H9 (cell line): ENCODE results near the gene TMCO4. TPM values are rescaled to one million over a fixed set of nuclear protein-coding genes. Genes with fewer than 3 reads are reported as not detected.

Experiments used
- DNase-seq: peaks from one replicate; pipeline ENCODE4 v3.0.0-alpha.2; 2017
- H2AFZ ChIP-seq: one replicate; pipeline ENCODE4 v1.6.1; 2013; ENCODE audit warnings: mild to moderate bottlenecking, low read length, control low read depth, moderate library complexity
- H2AK5ac ChIP-seq: 2 replicates; pipeline ENCODE4 v1.6.1; 2013; ENCODE audit warnings: low read length, control low read depth, mixed read lengths; ENCODE audit not compliant: insufficient read length
- H2BK120ac ChIP-seq: one replicate; pipeline ENCODE4 v1.6.1; 2013; ENCODE audit warnings: low read depth, mild to moderate bottlenecking, low read length, control low read depth, inconsistent platforms; ENCODE audit not compliant: poor library complexity, severe bottlenecking
- H2BK12ac ChIP-seq: 2 replicates; pipeline ENCODE4 v1.6.1; 2013; ENCODE audit warnings: low read length, control low read depth, mixed read lengths, low read depth; ENCODE audit not compliant: insufficient read length
- H2BK15ac ChIP-seq: 2 replicates; pipeline ENCODE4 v1.6.1; 2013; ENCODE audit warnings: low read depth, low read length, control low read depth
- H2BK20ac ChIP-seq: one replicate; pipeline ENCODE4 v1.6.1; 2013; ENCODE audit warnings: low read depth, mild to moderate bottlenecking, low read length, control low read depth, inconsistent platforms; ENCODE audit not compliant: poor library complexity, severe bottlenecking
- H2BK5ac ChIP-seq: 2 replicates; pipeline ENCODE4 v1.6.1; 2013; ENCODE audit warnings: low read length, control low read depth, mixed read lengths; ENCODE audit not compliant: insufficient read length
- H3K14ac ChIP-seq: 2 replicates; pipeline ENCODE4 v1.6.1; 2013; ENCODE audit warnings: low read length, control low read depth; ENCODE audit not compliant: insufficient read depth
- H3K18ac ChIP-seq: 2 replicates; pipeline ENCODE4 v1.6.1; 2013; ENCODE audit warnings: low read depth, mild to moderate bottlenecking, mixed read lengths, low read length, control low read depth; ENCODE audit not compliant: insufficient read length
- H3K23ac ChIP-seq: 2 replicates; pipeline ENCODE4 v1.6.1; 2013; ENCODE audit warnings: low read length, control low read depth, mixed read lengths, low read depth; ENCODE audit not compliant: insufficient read length
- H3K23me2 ChIP-seq: 2 replicates; pipeline ENCODE4 v1.6.1; 2013; ENCODE audit warnings: low read depth, mild to moderate bottlenecking, mixed read lengths, low read length, control low read depth; ENCODE audit not compliant: insufficient read length, poor library complexity, severe bottlenecking
- H3K27ac ChIP-seq: 2 replicates; pipeline ENCODE4 v1.5.1; 2013; ENCODE audit warnings: low read length, control low read depth, mixed read lengths, low read depth; ENCODE audit not compliant: insufficient read length
- H3K27me3 ChIP-seq: 2 replicates; pipeline ENCODE4 v1.6.1; 2013; ENCODE audit warnings: low read length, control low read depth, inconsistent platforms; ENCODE audit not compliant: insufficient read depth
- H3K4ac ChIP-seq: 2 replicates; pipeline ENCODE4 v1.6.1; 2013; ENCODE audit warnings: low read depth, mild to moderate bottlenecking, control low read depth, inconsistent platforms, low read length, moderate library complexity
- H3K4me1 ChIP-seq: 2 replicates; pipeline ENCODE4 v1.6.1; 2013; ENCODE audit warnings: low read length, control low read depth, inconsistent platforms; ENCODE audit not compliant: insufficient read depth
- H3K4me2 ChIP-seq: 2 replicates; pipeline ENCODE4 v1.6.1; 2013; ENCODE audit warnings: low read length, control low read depth, mixed read lengths; ENCODE audit not compliant: insufficient read length, insufficient read depth
- H3K56ac ChIP-seq: 2 replicates; pipeline ENCODE4 v1.6.1; 2013; ENCODE audit warnings: low read depth, mild to moderate bottlenecking, mixed read lengths, low read length, control low read depth; ENCODE audit not compliant: insufficient read length
- H3K79me1 ChIP-seq: 2 replicates; pipeline ENCODE4 v1.6.1; 2013; ENCODE audit warnings: low read depth, mild to moderate bottlenecking, moderate library complexity, low read length, control low read depth, inconsistent platforms; ENCODE audit not compliant: insufficient read depth, poor library complexity, severe bottlenecking
- H3K79me2 ChIP-seq: 2 replicates; pipeline ENCODE4 v1.6.1; 2013; ENCODE audit warnings: low read length, control low read depth, inconsistent platforms; ENCODE audit not compliant: insufficient read depth
- H3K9ac ChIP-seq: 2 replicates; pipeline ENCODE4 v1.6.1; 2013; ENCODE audit warnings: low read length, control low read depth, mixed read lengths; ENCODE audit not compliant: insufficient read length; ENCODE audit errors: extremely low read depth
- H3K9me3 ChIP-seq: one replicate; pipeline ENCODE4 v1.6.1; 2013; ENCODE audit warnings: low read depth, low read length, inconsistent platforms; ENCODE audit not compliant: control insufficient read depth
- H3T11ph ChIP-seq: one replicate; pipeline ENCODE4 v1.6.1; 2013; ENCODE audit warnings: mild to moderate bottlenecking, low read length, control low read depth, inconsistent platforms
- H4K20me1 ChIP-seq: one replicate; pipeline ENCODE4 v1.6.1; 2013; ENCODE audit not compliant: control insufficient read depth, insufficient read length, insufficient read depth
- H4K5ac ChIP-seq: 2 replicates; pipeline ENCODE4 v1.6.1; 2013; ENCODE audit warnings: low read depth, mild to moderate bottlenecking, mixed read lengths, low read length, control low read depth; ENCODE audit not compliant: insufficient read length
- H4K8ac ChIP-seq: replicated peaks from 2 replicates; pipeline ENCODE4 v1.6.1; 2013; ENCODE audit warnings: low read length, control low read depth, mixed read lengths, low read depth; ENCODE audit not compliant: insufficient read length
- H4K91ac ChIP-seq: 2 replicates; pipeline ENCODE4 v1.6.1; 2013; ENCODE audit warnings: low read depth, mild to moderate bottlenecking, moderate library complexity, mixed read lengths, low read length, control low read depth; ENCODE audit not compliant: insufficient read length
- H3K27ac Mint-ChIP-seq, 3 experiments: 2 replicates in 2 of 3; 3 replicates in 1 of 3; pipeline ENCODE4 v1.8.0; 2020 to 2021; ENCODE audit warnings: mixed read lengths in 3 of 3, mild to moderate bottlenecking in 1 of 3, moderate library complexity in 1 of 3
- H3K27me3 Mint-ChIP-seq: 2 replicates; pipeline ENCODE4 v1.8.0; 2021; ENCODE audit warnings: low read depth, mild to moderate bottlenecking, moderate library complexity, mixed read lengths
- H3K36me3 Mint-ChIP-seq, 3 experiments: 2 replicates in 2 of 3; 3 replicates in 1 of 3; pipeline ENCODE4 v1.8.0; 2020 to 2021; ENCODE audit warnings: low read depth in 3 of 3, mixed read lengths in 3 of 3; ENCODE audit not compliant: insufficient read depth in 1 of 3
- H3K4me1 Mint-ChIP-seq, 2 experiments: 2 replicates each; pipeline ENCODE4 v1.8.0; 2020; ENCODE audit warnings: mixed read lengths in 2 of 2
- H3K4me3 Mint-ChIP-seq, 2 experiments: 2 replicates in 1 of 2; 3 replicates in 1 of 2; pipeline ENCODE4 v1.8.0; 2020 to 2021; ENCODE audit warnings: mild to moderate bottlenecking in 2 of 2, mixed read lengths in 2 of 2, moderate library complexity in 1 of 2
- H3K9me3 Mint-ChIP-seq, 2 experiments: 2 replicates in 1 of 2; 3 replicates in 1 of 2; pipeline ENCODE4 v1.8.0; 2020; ENCODE audit warnings: mild to moderate bottlenecking in 2 of 2, mixed read lengths in 2 of 2, moderate library complexity in 1 of 2
- WGBS: extraction: QIAGEN DNeasy Blood & Tissue Kit; methylation state at CpG from one replicate; pipeline ENCODE4 v1.1.7; 2013; ENCODE audit warnings: missing lambda C conversion rate, low lambda C conversion rate, mixed read lengths; ENCODE audit not compliant: insufficient read length; ENCODE audit errors: extremely low coverage; 5-methylcytosine and 5-hydroxymethylcytosine counted together
- total RNA-seq: library from RNA; stranded (reverse); gene quantifications from 2 replicates; pipeline ENCODE4 v1.2.1, GENCODE V29; 2021
- TF ChIP-seq, protein P1 (sequence below): fragments of 200-600 bp; sonication (generic); conservative IDR thresholded peaks from 3 replicates; pipeline ENCODE4 v1.8.0; 2021; ENCODE audit warnings: antibody characterized with exemption, mild to moderate bottlenecking

Gene TMCO4
- total RNA-seq, 1 experiment from 2014 or later: 4.0 TPM

GRCh38 chr1:19747761-19748160 is 52.0 kb downstream of the TMCO4 start:
- H4K5ac ChIP-seq: no peak overlapping the region
- H2AFZ ChIP-seq: no peak overlapping the region
- no peak overlapping the region for H2BK120ac ChIP-seq
- no peak overlapping the region for H3K14ac ChIP-seq
- H3K4me1 ChIP-seq: no peaks in the 10 kb centered on the region
- H3K56ac ChIP-seq: no peak overlapping the region
- H3K9me3 Mint-ChIP-seq: no peaks in the 10 kb centered on the region
- no peaks in the 10 kb centered on the region for H3K36me3 Mint-ChIP-seq
- H3K23ac ChIP-seq: no peak overlapping the region
- peaks cover 5% of the 10 kb centered on the region for H3K27me3 Mint-ChIP-seq
- H3K27ac Mint-ChIP-seq: no peak overlapping the region
- TF ChIP-seq, protein P1, sequence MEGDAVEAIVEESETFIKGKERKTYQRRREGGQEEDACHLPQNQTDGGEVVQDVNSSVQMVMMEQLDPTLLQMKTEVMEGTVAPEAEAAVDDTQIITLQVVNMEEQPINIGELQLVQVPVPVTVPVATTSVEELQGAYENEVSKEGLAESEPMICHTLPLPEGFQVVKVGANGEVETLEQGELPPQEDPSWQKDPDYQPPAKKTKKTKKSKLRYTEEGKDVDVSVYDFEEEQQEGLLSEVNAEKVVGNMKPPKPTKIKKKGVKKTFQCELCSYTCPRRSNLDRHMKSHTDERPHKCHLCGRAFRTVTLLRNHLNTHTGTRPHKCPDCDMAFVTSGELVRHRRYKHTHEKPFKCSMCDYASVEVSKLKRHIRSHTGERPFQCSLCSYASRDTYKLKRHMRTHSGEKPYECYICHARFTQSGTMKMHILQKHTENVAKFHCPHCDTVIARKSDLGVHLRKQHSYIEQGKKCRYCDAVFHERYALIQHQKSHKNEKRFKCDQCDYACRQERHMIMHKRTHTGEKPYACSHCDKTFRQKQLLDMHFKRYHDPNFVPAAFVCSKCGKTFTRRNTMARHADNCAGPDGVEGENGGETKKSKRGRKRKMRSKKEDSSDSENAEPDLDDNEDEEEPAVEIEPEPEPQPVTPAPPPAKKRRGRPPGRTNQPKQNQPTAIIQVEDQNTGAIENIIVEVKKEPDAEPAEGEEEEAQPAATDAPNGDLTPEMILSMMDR: no peak
- H3K4ac ChIP-seq: no peak overlapping the region
- H4K91ac ChIP-seq: no peak overlapping the region
- H3K9ac ChIP-seq: no peak overlapping the region
- no peak overlapping the region for H2AK5ac ChIP-seq
- no peaks in the 10 kb centered on the region for H3K79me2 ChIP-seq
- no peak overlapping the region for H3K27ac ChIP-seq
- H3K4me3 Mint-ChIP-seq: no peak overlapping the region
- no peaks in the 10 kb centered on the region for H3K79me1 ChIP-seq
- no CpG with 5 or more reads among the region's 1 CpG for WGBS
- no peak overlapping the region for H2BK20ac ChIP-seq
- no peaks in the 10 kb centered on the region for H3K9me3 ChIP-seq
- no peaks in the 10 kb centered on the region for H3K27me3 ChIP-seq
- H2BK15ac ChIP-seq: no peak overlapping the region
- H3K18ac ChIP-seq: no peak overlapping the region
- H3K4me2 ChIP-seq: no peak overlapping the region
- H2BK5ac ChIP-seq: no peak overlapping the region
- no peaks in the 10 kb centered on the region for H3K23me2 ChIP-seq
- H3K4me1 Mint-ChIP-seq: no peaks in the 10 kb centered on the region
- no peak overlapping the region for H4K8ac ChIP-seq
- no peak overlapping the region for H3T11ph ChIP-seq
- no peaks in the 10 kb centered on the region for H4K20me1 ChIP-seq
- H2BK12ac ChIP-seq: no peak overlapping the region
- DNase-seq: no peak
